HepG2 (cell line): Measurements from ENCODE around the gene SLC29A2. TPM values are rescaled to one million over a fixed set of nuclear protein-coding genes. Genes with fewer than 3 reads are reported as not detected.

ENCODE experiments used
- KDM3A ChIP-seq: IDR thresholded peaks from 2 replicates; pipeline ENCODE4 v1.6.1; 2018; ENCODE audit warnings: low read depth, missing compliant biosample characterization
- MAF1 ChIP-seq: sonication (generic); formaldehyde crosslinking; IDR thresholded peaks from 2 replicates; pipeline ENCODE4 v1.5.0; 2020; ENCODE audit warnings: missing genetic modification reagents, borderline replicate concordance
- NFATC3 ChIP-seq: sonication (generic); formaldehyde crosslinking; IDR thresholded peaks from 2 replicates; pipeline ENCODE4 v1.5.1; 2020; ENCODE audit warnings: mild to moderate bottlenecking, missing genetic modification reagents
- NFRKB ChIP-seq: fragments of 450-650 bp; IDR thresholded peaks from 2 replicates; pipeline ENCODE4 v1.6.1; 2017
- POLR2AphosphoS5 ChIP-seq: IDR thresholded peaks from 2 replicates; pipeline ENCODE4 v1.6.1; 2012; ENCODE audit warnings: low read depth, low read length
- SOX6 ChIP-seq, 2 experiments: fragments of 450-650 bp in 1 of 2; sonication (generic) in 1 of 2; formaldehyde crosslinking in 1 of 2; IDR thresholded peaks; 2 replicates each; pipeline versions ENCODE4 v1.4.0 to v1.6.1; 2017 to 2020; ENCODE audit warnings: antibody characterized with exemption in 1 of 2, mild to moderate bottlenecking in 1 of 2, missing genetic modification reagents in 1 of 2
- ZNF121 ChIP-seq: sonication (generic); formaldehyde crosslinking; IDR thresholded peaks from 2 replicates; pipeline ENCODE4 v1.5.0; 2020; ENCODE audit warnings: mild to moderate bottlenecking, missing genetic modification reagents
- ZNF776 ChIP-seq: sonication (generic); formaldehyde crosslinking; IDR thresholded peaks from 2 replicates; pipeline ENCODE4 v1.4.0; 2020; ENCODE audit warnings: mild to moderate bottlenecking, missing genetic modification reagents
- polyA plus RNA-seq, 8 experiments: library from polyadenylated mRNA; depleted of rRNA in 3 of 8; stranded (reverse) in 7 of 8; unstranded in 1 of 8; fragments of >200 nt; fragmentation: Illumina TruSeq in 4 of 8; extraction: Trizol in 4 of 8; gene quantifications; 2 replicates each; pipeline versions ENCODE4 v1.2.1 to v1.2.3, GENCODE V29; 2011 to 2016; ENCODE audit warnings: low read depth in 4 of 8, missing spikeins in 1 of 8, mixed read lengths in 1 of 8; ENCODE audit not compliant: insufficient read depth in 1 of 8
- total RNA-seq, 5 experiments: library from RNA; depleted of rRNA; stranded (reverse); fragments of >200 nt; fragmentation: Illumina TruSeq; extraction: Trizol; gene quantifications; 2 replicates each; pipeline ENCODE4 v1.2.3, GENCODE V29; 2016; ENCODE audit warnings: low read depth in 1 of 5
- TF ChIP-seq, protein P1 (sequence below): sonication (generic); formaldehyde crosslinking; IDR thresholded peaks from 2 replicates; pipeline ENCODE4 v1.4.0; 2020; ENCODE audit warnings: missing genetic modification reagents, mild to moderate bottlenecking, borderline replicate concordance
- TF ChIP-seq, protein P2 (sequence below): sonication (generic); formaldehyde crosslinking; IDR thresholded peaks from 2 replicates; pipeline ENCODE4 v1.5.0; 2020; ENCODE audit warnings: missing genetic modification reagents
- TF ChIP-seq, protein P3 (sequence below): sonication (generic); formaldehyde crosslinking; IDR thresholded peaks from 2 replicates; pipeline ENCODE4 v1.4.0; 2020; ENCODE audit warnings: mild to moderate bottlenecking, low read depth, missing genetic modification reagents
- TF ChIP-seq, protein P4 (sequence below): sonication (generic); formaldehyde crosslinking; IDR thresholded peaks from 2 replicates; pipeline ENCODE4 v1.8.0; 2022; ENCODE audit warnings: mild to moderate bottlenecking, missing genetic modification reagents, borderline replicate concordance
- TF ChIP-seq, protein P5 (sequence below): sonication (generic); formaldehyde crosslinking; IDR thresholded peaks from 2 replicates; pipeline ENCODE4 v1.5.0; 2020; ENCODE audit warnings: mild to moderate bottlenecking, missing genetic modification reagents
- TF ChIP-seq, protein P6 (sequence below): sonication (generic); formaldehyde crosslinking; IDR thresholded peaks from 2 replicates; pipeline ENCODE4 v1.4.0; 2020; ENCODE audit warnings: missing genetic modification reagents

SLC29A2 gene
- total and polyA plus RNA-seq, 2 of the 13 experiments (the other 11 are each of a cell fraction or from before 2014, with no cell fraction given) = 0.63 to 0.66 TPM

DNA sequence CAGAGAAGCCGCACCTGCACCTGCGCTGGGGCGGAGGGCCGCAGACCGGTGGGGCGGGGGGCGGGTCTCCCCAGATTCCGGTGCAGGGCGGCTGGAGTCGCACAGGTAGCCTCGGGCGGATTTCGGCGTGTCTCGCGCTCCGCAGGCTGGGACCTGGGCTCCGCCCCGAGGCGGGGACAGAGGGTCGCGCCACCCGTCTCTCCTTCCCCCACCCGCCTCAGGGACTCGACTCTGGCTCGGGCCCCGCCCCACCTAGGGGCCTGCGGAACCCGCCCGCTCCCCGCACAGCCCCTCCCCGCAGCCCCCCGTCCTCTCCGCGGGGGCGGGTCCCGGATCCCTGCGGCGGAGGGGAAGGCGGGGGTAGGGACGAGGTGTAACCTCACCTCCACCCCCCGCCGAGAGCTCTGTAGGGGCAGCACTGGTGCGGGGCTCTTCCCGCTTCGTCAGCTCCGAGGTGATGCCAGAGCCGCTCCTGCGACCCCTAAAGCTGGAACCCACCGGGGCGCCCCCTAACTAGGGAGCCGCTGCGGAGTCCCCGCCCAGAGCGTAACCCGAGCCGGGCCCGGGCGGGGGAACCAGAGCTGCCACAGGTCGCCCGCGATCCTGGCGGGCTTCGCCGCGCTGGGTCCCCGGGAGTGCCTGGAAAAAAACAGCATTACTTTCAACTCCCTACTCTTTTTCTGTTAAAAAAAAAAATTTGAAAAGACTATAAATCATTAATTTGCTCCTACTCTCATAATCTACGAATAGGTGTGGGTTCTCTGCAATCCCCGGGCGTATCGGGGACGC lies at the start of gene SLC29A2 (continued):
- TF ChIP-seq, protein P1, sequence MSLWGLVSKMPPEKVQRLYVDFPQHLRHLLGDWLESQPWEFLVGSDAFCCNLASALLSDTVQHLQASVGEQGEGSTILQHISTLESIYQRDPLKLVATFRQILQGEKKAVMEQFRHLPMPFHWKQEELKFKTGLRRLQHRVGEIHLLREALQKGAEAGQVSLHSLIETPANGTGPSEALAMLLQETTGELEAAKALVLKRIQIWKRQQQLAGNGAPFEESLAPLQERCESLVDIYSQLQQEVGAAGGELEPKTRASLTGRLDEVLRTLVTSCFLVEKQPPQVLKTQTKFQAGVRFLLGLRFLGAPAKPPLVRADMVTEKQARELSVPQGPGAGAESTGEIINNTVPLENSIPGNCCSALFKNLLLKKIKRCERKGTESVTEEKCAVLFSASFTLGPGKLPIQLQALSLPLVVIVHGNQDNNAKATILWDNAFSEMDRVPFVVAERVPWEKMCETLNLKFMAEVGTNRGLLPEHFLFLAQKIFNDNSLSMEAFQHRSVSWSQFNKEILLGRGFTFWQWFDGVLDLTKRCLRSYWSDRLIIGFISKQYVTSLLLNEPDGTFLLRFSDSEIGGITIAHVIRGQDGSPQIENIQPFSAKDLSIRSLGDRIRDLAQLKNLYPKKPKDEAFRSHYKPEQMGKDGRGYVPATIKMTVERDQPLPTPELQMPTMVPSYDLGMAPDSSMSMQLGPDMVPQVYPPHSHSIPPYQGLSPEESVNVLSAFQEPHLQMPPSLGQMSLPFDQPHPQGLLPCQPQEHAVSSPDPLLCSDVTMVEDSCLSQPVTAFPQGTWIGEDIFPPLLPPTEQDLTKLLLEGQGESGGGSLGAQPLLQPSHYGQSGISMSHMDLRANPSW (CRISPR knock-in tag) = no peak
- TF ChIP-seq ZNF121 (CRISPR knock-in tag) = no peak
- no peak for TF ChIP-seq POLR2AphosphoS5
- TF ChIP-seq SOX6 (IDR thresholded peaks at IDR 0.05) = no peak
- TF ChIP-seq SOX6 (CRISPR knock-in tag; IDR thresholded peaks at IDR 0.05) = peak; percentile 22; the same call in 1 of the 2 replicates
- TF ChIP-seq KDM3A (CRISPR knock-in tag) = no peak; the same call in 1 of the 2 replicates
- TF ChIP-seq NFRKB = no peak
- TF ChIP-seq, protein P2, sequence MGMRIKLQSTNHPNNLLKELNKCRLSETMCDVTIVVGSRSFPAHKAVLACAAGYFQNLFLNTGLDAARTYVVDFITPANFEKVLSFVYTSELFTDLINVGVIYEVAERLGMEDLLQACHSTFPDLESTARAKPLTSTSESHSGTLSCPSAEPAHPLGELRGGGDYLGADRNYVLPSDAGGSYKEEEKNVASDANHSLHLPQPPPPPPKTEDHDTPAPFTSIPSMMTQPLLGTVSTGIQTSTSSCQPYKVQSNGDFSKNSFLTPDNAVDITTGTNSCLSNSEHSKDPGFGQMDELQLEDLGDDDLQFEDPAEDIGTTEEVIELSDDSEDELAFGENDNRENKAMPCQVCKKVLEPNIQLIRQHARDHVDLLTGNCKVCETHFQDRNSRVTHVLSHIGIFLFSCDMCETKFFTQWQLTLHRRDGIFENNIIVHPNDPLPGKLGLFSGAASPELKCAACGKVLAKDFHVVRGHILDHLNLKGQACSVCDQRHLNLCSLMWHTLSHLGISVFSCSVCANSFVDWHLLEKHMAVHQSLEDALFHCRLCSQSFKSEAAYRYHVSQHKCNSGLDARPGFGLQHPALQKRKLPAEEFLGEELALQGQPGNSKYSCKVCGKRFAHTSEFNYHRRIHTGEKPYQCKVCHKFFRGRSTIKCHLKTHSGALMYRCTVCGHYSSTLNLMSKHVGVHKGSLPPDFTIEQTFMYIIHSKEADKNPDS (CRISPR knock-in tag) = peak; percentile 32; the same call in 1 of the 2 replicates
- TF ChIP-seq NFATC3 (CRISPR knock-in tag) = no peak
- TF ChIP-seq, protein P3, sequence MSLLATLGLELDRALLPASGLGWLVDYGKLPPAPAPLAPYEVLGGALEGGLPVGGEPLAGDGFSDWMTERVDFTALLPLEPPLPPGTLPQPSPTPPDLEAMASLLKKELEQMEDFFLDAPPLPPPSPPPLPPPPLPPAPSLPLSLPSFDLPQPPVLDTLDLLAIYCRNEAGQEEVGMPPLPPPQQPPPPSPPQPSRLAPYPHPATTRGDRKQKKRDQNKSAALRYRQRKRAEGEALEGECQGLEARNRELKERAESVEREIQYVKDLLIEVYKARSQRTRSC (CRISPR knock-in tag) = no peak
- TF ChIP-seq, protein P4, sequence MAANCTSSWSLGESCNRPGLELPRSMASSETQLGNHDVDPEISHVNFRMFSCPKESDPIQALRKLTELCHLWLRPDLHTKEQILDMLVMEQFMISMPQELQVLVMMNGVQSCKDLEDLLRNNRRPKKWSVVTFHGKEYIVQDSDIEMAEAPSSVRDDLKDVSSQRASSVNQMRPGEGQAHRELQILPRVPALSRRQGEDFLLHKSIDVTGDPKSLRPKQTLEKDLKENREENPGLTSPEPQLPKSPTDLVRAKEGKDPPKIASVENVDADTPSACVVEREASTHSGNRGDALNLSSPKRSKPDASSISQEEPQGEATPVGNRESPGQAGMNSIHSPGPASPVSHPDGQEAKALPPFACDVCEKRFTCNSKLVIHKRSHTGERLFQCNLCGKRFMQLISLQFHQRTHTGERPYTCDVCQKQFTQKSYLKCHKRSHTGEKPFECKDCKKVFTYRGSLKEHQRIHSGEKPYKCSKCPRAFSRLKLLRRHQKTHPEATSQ = no peak
- TF ChIP-seq, protein P5, sequence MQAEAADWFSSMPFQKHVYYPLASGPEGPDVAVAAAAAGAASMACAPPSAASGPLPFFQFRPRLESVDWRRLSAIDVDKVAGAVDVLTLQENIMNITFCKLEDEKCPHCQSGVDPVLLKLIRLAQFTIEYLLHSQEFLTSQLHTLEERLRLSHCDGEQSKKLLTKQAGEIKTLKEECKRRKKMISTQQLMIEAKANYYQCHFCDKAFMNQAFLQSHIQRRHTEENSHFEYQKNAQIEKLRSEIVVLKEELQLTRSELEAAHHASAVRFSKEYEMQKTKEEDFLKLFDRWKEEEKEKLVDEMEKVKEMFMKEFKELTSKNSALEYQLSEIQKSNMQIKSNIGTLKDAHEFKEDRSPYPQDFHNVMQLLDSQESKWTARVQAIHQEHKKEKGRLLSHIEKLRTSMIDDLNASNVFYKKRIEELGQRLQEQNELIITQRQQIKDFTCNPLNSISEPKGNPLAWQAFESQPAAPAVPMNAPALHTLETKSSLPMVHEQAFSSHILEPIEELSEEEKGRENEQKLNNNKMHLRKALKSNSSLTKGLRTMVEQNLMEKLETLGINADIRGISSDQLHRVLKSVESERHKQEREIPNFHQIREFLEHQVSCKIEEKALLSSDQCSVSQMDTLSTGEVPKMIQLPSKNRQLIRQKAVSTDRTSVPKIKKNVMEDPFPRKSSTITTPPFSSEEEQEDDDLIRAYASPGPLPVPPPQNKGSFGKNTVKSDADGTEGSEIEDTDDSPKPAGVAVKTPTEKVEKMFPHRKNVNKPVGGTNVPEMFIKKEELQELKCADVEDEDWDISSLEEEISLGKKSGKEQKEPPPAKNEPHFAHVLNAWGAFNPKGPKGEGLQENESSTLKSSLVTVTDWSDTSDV (CRISPR knock-in tag) = no peak
- TF ChIP-seq MAF1 (CRISPR knock-in tag) = no peak
- TF ChIP-seq, protein P6, sequence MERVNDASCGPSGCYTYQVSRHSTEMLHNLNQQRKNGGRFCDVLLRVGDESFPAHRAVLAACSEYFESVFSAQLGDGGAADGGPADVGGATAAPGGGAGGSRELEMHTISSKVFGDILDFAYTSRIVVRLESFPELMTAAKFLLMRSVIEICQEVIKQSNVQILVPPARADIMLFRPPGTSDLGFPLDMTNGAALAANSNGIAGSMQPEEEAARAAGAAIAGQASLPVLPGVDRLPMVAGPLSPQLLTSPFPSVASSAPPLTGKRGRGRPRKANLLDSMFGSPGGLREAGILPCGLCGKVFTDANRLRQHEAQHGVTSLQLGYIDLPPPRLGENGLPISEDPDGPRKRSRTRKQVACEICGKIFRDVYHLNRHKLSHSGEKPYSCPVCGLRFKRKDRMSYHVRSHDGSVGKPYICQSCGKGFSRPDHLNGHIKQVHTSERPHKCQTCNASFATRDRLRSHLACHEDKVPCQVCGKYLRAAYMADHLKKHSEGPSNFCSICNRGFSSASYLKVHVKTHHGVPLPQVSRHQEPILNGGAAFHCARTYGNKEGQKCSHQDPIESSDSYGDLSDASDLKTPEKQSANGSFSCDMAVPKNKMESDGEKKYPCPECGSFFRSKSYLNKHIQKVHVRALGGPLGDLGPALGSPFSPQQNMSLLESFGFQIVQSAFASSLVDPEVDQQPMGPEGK (CRISPR knock-in tag) = peak; percentile 83
- no peak for TF ChIP-seq ZNF776
